ENCODE measurements around the gene GPC6.

Gene GPC6

GRCh38 chr13:93729383-93729782 lies 502.8 kb downstream of the GPC6 start:
- no peaks in the 10 kb centered on the region for H3F3A ChIP-seq (ENCODE audit: insufficient read depth)
- TF ChIP-seq EZH2phosphoT487 (conservative IDR thresholded peaks at IDR 0.05; ENCODE audit: low read length) (no peak), CTCF (IDR thresholded peaks at IDR 0.05; ENCODE audit: insufficient read depth, low read length, poor library complexity, severe bottlenecking) (no peak)
- H3K79me2 ChIP-seq (ENCODE audit: insufficient read depth, low read length): no peaks in the 10 kb centered on the region
- H3K27ac ChIP-seq (ENCODE audit: low read depth, low read length): no peak overlapping the region
- H3K27me3 ChIP-seq (ENCODE audit: low read length): no peaks in the 10 kb centered on the region
- H3K9ac ChIP-seq (ENCODE audit: low read length): no peak overlapping the region
- H3K4me2 ChIP-seq (ENCODE audit: low read depth, low read length, poor library complexity, severe bottlenecking): no peak overlapping the region
- H3K9me3 ChIP-seq (ENCODE audit: insufficient read depth, low read length): no peaks in the 10 kb centered on the region
- H3K36me3 ChIP-seq (ENCODE audit: low read length): no peaks in the 10 kb centered on the region
- no peak overlapping the region for H3K4me3 ChIP-seq (ENCODE audit: insufficient read depth, low read length, poor library complexity, severe bottlenecking)
- no peaks in the 10 kb centered on the region for H4K20me1 ChIP-seq (ENCODE audit: low read depth, low read length)
- no peaks in the 10 kb centered on the region for H3K9me2 ChIP-seq (replicated peaks; ENCODE audit: insufficient read depth, low read length)
- H2AFZ ChIP-seq (ENCODE audit: low read depth, low read length, severe bottlenecking): no peak overlapping the region

GRCh38 chr13:93730780-93731179 lies 504.2 kb downstream of the GPC6 start:
- Histone ChIP-seq H2AFZ (ENCODE audit: low read depth, low read length, severe bottlenecking) (no peak overlapping the region), H3K9me2 (replicated peaks; ENCODE audit: insufficient read depth, low read length) (no peaks in the 10 kb centered on the region), H3K27ac (ENCODE audit: low read depth, low read length) (no peak overlapping the region), H3K4me3 (ENCODE audit: insufficient read depth, low read length, poor library complexity, severe bottlenecking) (no peak overlapping the region), H3K9me3 (ENCODE audit: insufficient read depth, low read length) (no peaks in the 10 kb centered on the region), H3F3A (ENCODE audit: insufficient read depth) (no peaks in the 10 kb centered on the region), H4K20me1 (ENCODE audit: low read depth, low read length) (no peaks in the 10 kb centered on the region), H3K27me3 (ENCODE audit: low read length) (no peaks in the 10 kb centered on the region), H3K4me2 (ENCODE audit: low read depth, low read length, poor library complexity, severe bottlenecking) (no peak overlapping the region), H3K9ac (ENCODE audit: low read length) (no peak overlapping the region), H3K36me3 (ENCODE audit: low read length) (no peaks in the 10 kb centered on the region), H3K79me2 (ENCODE audit: insufficient read depth, low read length) (no peaks in the 10 kb centered on the region)
- TF ChIP-seq EZH2phosphoT487 (conservative IDR thresholded peaks at IDR 0.05; ENCODE audit: low read length) (no peak), CTCF (IDR thresholded peaks at IDR 0.05; ENCODE audit: insufficient read depth, low read length, poor library complexity, severe bottlenecking) (no peak)

GRCh38 chr13:93732186-93732585 lies 505.6 kb downstream of the GPC6 start:
- H3K27me3 ChIP-seq (ENCODE audit: low read length): no peaks in the 10 kb centered on the region
- no peak overlapping the region for H3K9ac ChIP-seq (ENCODE audit: low read length)
- no peaks in the 10 kb centered on the region for H3F3A ChIP-seq (ENCODE audit: insufficient read depth)
- no peaks in the 10 kb centered on the region for H3K79me2 ChIP-seq (ENCODE audit: insufficient read depth, low read length)
- no peak for TF ChIP-seq CTCF (IDR thresholded peaks at IDR 0.05; ENCODE audit: insufficient read depth, low read length, poor library complexity, severe bottlenecking)
- no peak for TF ChIP-seq EZH2phosphoT487 (conservative IDR thresholded peaks at IDR 0.05; ENCODE audit: low read length)
- no peaks in the 10 kb centered on the region for H3K9me3 ChIP-seq (ENCODE audit: insufficient read depth, low read length)
- no peak overlapping the region for H3K4me2 ChIP-seq (ENCODE audit: low read depth, low read length, poor library complexity, severe bottlenecking)
- H3K27ac ChIP-seq (ENCODE audit: low read depth, low read length): no peak overlapping the region
- H3K9me2 ChIP-seq (replicated peaks; ENCODE audit: insufficient read depth, low read length): no peaks in the 10 kb centered on the region
- H2AFZ ChIP-seq (ENCODE audit: low read depth, low read length, severe bottlenecking): no peak overlapping the region
- H4K20me1 ChIP-seq (ENCODE audit: low read depth, low read length): no peaks in the 10 kb centered on the region
- no peaks in the 10 kb centered on the region for H3K36me3 ChIP-seq (ENCODE audit: low read length)
- H3K4me3 ChIP-seq (ENCODE audit: insufficient read depth, low read length, poor library complexity, severe bottlenecking): no peak overlapping the region
